Left ventricle myocardium inferior (tissue), 1 donor: ENCODE results near the gene CARS2. TPM values are rescaled to one million over a fixed set of nuclear protein-coding genes. Genes with fewer than 3 reads are reported as not detected.
"Not testable (repeated sequence)": the region's sequence is repeated elsewhere in the genome, so short reads cannot be mapped to it uniquely, and the experiment has no call there.

Experiments used
- DNase-seq: peaks from one replicate; pipeline ENCODE4 v3.0.0-alpha.2; 2020
- H3K27ac ChIP-seq: fragments of 200-600 bp; replicated peaks from 2 replicates; pipeline ENCODE4 v1.8.0; 2021
- H3K27me3 ChIP-seq: fragments of 200-600 bp; 2 replicates; pipeline ENCODE4 v1.8.0; 2021; ENCODE audit warnings: low read depth
- H3K36me3 ChIP-seq: fragments of 200-600 bp; 2 replicates; pipeline ENCODE4 v1.8.0; 2021
- H3K4me1 ChIP-seq: fragments of 200-600 bp; 2 replicates; pipeline ENCODE4 v1.8.0; 2021
- H3K4me3 ChIP-seq: fragments of 200-600 bp; 2 replicates; pipeline ENCODE4 v1.8.0; 2021; ENCODE audit warnings: mild to moderate bottlenecking, moderate library complexity
- H3K9me3 ChIP-seq: fragments of 200-600 bp; replicated peaks from 2 replicates; pipeline ENCODE4 v1.8.0; 2021
- CTCF ChIP-seq: fragments of 200-600 bp; IDR thresholded peaks from 2 replicates; pipeline ENCODE4 v1.8.0; 2021; ENCODE audit warnings: antibody characterized with exemption, mild to moderate bottlenecking, borderline replicate concordance
- intact Hi-C: fragments of 100-400 bp; cut with micrococcal nuclease; formaldehyde crosslinking; loops from one replicate; pipeline ENCODE4 v1.11.0; 2022
- total RNA-seq: library from RNA; stranded (reverse); fragmentation: NEBNext Ultra II Directional; extraction: Animal tissue kit (Norgen Biotek cat#: 25700); gene quantifications from one replicate; pipeline ENCODE4 v1.2.1, GENCODE V29; 2021
- donor health status: DM: no; HTN: yes; CAD: no; lungs with severe emphysema.

The CARS2 gene
- total RNA-seq, 1 donor from 2014 or later = 52.8 TPM

GRCh38 chr13:110734561-110734960 lies 28.6 kb upstream of the CARS2 start:
- H3K4me3 ChIP-seq = no peak overlapping the region

GRCh38 chr13:110731072-110731471 lies 25.2 kb upstream of the CARS2 start:
- intact Hi-C loops = no loop called here
- Histone ChIP-seq H3K27ac (no peak overlapping the region), H3K4me1 (no peaks in the 10 kb centered on the region), H3K27me3 (no peaks in the 10 kb centered on the region), H3K4me3 (no peak overlapping the region), H3K36me3 (no peaks in the 10 kb centered on the region), H3K9me3 (no peaks in the 10 kb centered on the region)
- no peak for DNase-seq
- TF ChIP-seq CTCF = no peak

More at GRCh38 chr13:110734561-110734960, 28.6 kb upstream of the CARS2 start:
- Histone ChIP-seq H3K27ac (no peak overlapping the region), H3K27me3 (no peaks in the 10 kb centered on the region), H3K4me1 (no peaks in the 10 kb centered on the region), H3K9me3 (no peaks in the 10 kb centered on the region), H3K36me3 (no peaks in the 10 kb centered on the region)
- intact Hi-C loops = no loop called here
- TF ChIP-seq CTCF = no peak
- DNase-seq = no peak

GRCh38 chr13:110726726-110727125 lies 20.8 kb upstream of the CARS2 start:
- intact Hi-C loops = no loop called here
- TF ChIP-seq CTCF = no peak

GRCh38 chr13:110726153-110726552 lies 20.2 kb upstream of the CARS2 start:
- H3K4me1 ChIP-seq, H3K36me3 ChIP-seq, H3K27ac ChIP-seq, DNase-seq, H3K27me3 ChIP-seq, H3K9me3 ChIP-seq, intact Hi-C loops, H3K4me3 ChIP-seq: not testable (repeated sequence)

More at GRCh38 chr13:110726726-110727125, 20.8 kb upstream of the CARS2 start:
- Histone ChIP-seq H3K4me1 (no peaks in the 10 kb centered on the region), H3K27me3 (no peaks in the 10 kb centered on the region), H3K36me3 (no peaks in the 10 kb centered on the region), H3K4me3 (no peak overlapping the region), H3K27ac (no peak overlapping the region), H3K9me3 (no peaks in the 10 kb centered on the region)
- DNase-seq = no peak

GRCh38 chr13:110723598-110723997 lies 17.7 kb upstream of the CARS2 start:
- Histone ChIP-seq H3K36me3 (peaks cover 23% of the 10 kb centered on the region), H3K9me3 (no peaks in the 10 kb centered on the region), H3K27ac (no peak overlapping the region), H3K4me3 (no peak overlapping the region), H3K4me1 (no peaks in the 10 kb centered on the region), H3K27me3 (no peaks in the 10 kb centered on the region)
- no peak for TF ChIP-seq CTCF
- intact Hi-C loops = no loop called here
- no peak for DNase-seq

GRCh38 chr13:110722971-110723370 lies 17.1 kb upstream of the CARS2 start:
- intact Hi-C loops = no loop called here
- no peak for TF ChIP-seq CTCF

More at GRCh38 chr13:110722971-110723370, 17.1 kb upstream of the CARS2 start:
- Histone ChIP-seq H3K27me3 (no peaks in the 10 kb centered on the region), H3K36me3 (peaks cover 23% of the 10 kb centered on the region), H3K4me1 (peaks cover 5% of the 10 kb centered on the region), H3K9me3 (no peaks in the 10 kb centered on the region), H3K27ac (no peak overlapping the region), H3K4me3 (no peak overlapping the region)
- no peak for DNase-seq
